ENCODE data around the gene MKRN3.

DNA sequence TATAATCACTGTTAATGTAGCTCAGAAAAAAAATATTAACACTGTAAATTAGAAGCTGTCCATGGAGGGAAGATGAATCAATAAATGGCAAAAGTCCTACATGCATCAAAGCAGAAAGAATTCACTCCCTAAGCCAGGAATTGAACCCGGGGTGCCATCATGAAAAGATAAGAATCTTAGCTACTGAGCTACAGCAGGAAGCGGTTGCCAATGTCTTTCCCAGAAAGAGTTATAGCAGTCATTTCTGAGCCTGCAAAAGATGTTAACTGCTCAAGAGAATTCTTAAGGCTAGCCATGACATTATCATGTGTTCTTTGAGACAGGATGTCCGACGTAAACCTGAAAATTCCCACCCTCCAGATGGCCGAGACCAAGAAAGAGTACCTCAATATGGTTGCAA, 47.4 kb upstream of the MKRN3 start:
- TF ChIP-seq RAD21 (conservative IDR thresholded peaks at IDR 0.05) (no peak), POLR2AphosphoS5 (IDR thresholded peaks at IDR 0.05) (no peak), TAF1 (IDR thresholded peaks at IDR 0.05; ENCODE audit: low read depth) (no peak), EZH2 (IDR thresholded peaks at IDR 0.05; ENCODE audit: borderline replicate concordance, insufficient read depth, low read length, poor library complexity, severe bottlenecking) (no peak)
- TF ChIP-seq, protein P1, sequence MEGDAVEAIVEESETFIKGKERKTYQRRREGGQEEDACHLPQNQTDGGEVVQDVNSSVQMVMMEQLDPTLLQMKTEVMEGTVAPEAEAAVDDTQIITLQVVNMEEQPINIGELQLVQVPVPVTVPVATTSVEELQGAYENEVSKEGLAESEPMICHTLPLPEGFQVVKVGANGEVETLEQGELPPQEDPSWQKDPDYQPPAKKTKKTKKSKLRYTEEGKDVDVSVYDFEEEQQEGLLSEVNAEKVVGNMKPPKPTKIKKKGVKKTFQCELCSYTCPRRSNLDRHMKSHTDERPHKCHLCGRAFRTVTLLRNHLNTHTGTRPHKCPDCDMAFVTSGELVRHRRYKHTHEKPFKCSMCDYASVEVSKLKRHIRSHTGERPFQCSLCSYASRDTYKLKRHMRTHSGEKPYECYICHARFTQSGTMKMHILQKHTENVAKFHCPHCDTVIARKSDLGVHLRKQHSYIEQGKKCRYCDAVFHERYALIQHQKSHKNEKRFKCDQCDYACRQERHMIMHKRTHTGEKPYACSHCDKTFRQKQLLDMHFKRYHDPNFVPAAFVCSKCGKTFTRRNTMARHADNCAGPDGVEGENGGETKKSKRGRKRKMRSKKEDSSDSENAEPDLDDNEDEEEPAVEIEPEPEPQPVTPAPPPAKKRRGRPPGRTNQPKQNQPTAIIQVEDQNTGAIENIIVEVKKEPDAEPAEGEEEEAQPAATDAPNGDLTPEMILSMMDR (IDR thresholded peaks at IDR 0.05; ENCODE audit: poor library complexity, severe bottlenecking), result no peak
- TF ChIP-seq, protein P2, sequence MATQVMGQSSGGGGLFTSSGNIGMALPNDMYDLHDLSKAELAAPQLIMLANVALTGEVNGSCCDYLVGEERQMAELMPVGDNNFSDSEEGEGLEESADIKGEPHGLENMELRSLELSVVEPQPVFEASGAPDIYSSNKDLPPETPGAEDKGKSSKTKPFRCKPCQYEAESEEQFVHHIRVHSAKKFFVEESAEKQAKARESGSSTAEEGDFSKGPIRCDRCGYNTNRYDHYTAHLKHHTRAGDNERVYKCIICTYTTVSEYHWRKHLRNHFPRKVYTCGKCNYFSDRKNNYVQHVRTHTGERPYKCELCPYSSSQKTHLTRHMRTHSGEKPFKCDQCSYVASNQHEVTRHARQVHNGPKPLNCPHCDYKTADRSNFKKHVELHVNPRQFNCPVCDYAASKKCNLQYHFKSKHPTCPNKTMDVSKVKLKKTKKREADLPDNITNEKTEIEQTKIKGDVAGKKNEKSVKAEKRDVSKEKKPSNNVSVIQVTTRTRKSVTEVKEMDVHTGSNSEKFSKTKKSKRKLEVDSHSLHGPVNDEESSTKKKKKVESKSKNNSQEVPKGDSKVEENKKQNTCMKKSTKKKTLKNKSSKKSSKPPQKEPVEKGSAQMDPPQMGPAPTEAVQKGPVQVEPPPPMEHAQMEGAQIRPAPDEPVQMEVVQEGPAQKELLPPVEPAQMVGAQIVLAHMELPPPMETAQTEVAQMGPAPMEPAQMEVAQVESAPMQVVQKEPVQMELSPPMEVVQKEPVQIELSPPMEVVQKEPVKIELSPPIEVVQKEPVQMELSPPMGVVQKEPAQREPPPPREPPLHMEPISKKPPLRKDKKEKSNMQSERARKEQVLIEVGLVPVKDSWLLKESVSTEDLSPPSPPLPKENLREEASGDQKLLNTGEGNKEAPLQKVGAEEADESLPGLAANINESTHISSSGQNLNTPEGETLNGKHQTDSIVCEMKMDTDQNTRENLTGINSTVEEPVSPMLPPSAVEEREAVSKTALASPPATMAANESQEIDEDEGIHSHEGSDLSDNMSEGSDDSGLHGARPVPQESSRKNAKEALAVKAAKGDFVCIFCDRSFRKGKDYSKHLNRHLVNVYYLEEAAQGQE (IDR thresholded peaks at IDR 0.05; ENCODE audit: borderline replicate concordance), result no peak

All from neural cell (in vitro differentiated cells).